ENCODE data around the gene WNT10A. TPM values are rescaled to one million over a fixed set of nuclear protein-coding genes. Genes with fewer than 3 reads are reported as not detected.

WNT10A gene
- total and polyA plus RNA-seq, 10 of the 15 experiments (the other 5 are each of a cell fraction or from before 2014, with no cell fraction given): 0.61 to 45.0 (median 6.9) TPM

GRCh38 chr2:218885981-218886947, 5.6 kb downstream of the WNT10A start (continued):
- no peak for TF ChIP-seq ESRRA (IDR thresholded peaks at IDR 0.05; ENCODE audit: low read length)
- TF ChIP-seq SIN3A (IDR thresholded peaks at IDR 0.05; ENCODE audit: low read depth, low read length): 0 out of 2 replicates have a peak, but pooled peaks have one; percentile 60
- peak; percentile 90 for TF ChIP-seq HDGF (IDR thresholded peaks at IDR 0.05)
- peak; percentile 84 to 90; a peak in 3 of 4 replicates for TF ChIP-seq EP300 (IDR thresholded peaks at IDR 0.05; ENCODE audit: borderline replicate concordance in 1 of 2, control insufficient read depth in 1 of 2, low read depth in 2 of 2, low read length in 2 of 2)
- peak; percentile 31; the same call in 1 of the 2 replicates for TF ChIP-seq ZNF24 (IDR thresholded peaks at IDR 0.05)
- TF ChIP-seq MAX (IDR thresholded peaks at IDR 0.05; ENCODE audit: low read depth, low read length): peak; percentile 85
- peak; percentile 5 for TF ChIP-seq USF1 (IDR thresholded peaks at IDR 0.05; ENCODE audit: borderline replicate concordance, extremely low read length, insufficient read depth, low read depth, low read length)
- TF ChIP-seq LARP7 (IDR thresholded peaks at IDR 0.05): peak; percentile 24; the same call in 1 of the 2 replicates
- TF ChIP-seq WRNIP1 (IDR thresholded peaks at IDR 0.05; ENCODE audit: borderline replicate concordance, low read depth, low read length): 0 out of 2 replicates have a peak, but pooled peaks have one; percentile 71
- peak; percentile 41; the same call in 1 of the 2 replicates for TF ChIP-seq MYB (IDR thresholded peaks at IDR 0.05; ENCODE audit: borderline replicate concordance, low read depth, low read length)
- peak; percentile 76; the same call in 1 of the 2 replicates for TF ChIP-seq PAX5 (IDR thresholded peaks at IDR 0.05; ENCODE audit: borderline replicate concordance, low read depth, low read length)
- TF ChIP-seq BHLHE40 (IDR thresholded peaks at IDR 0.05; ENCODE audit: borderline replicate concordance in 1 of 2, low read depth in 2 of 2, low read length in 1 of 2): peak; percentile 99
- peak; percentile 28; the same call in 1 of the 2 replicates for TF ChIP-seq DPF2 (IDR thresholded peaks at IDR 0.05)
- TF ChIP-seq POLR2A (IDR thresholded peaks at IDR 0.05; ENCODE audit: low read depth, low read length): peak; percentile 55
- TF ChIP-seq USF2 (IDR thresholded peaks at IDR 0.05; ENCODE audit: borderline replicate concordance, low read depth, low read length): peak; percentile 4; the same call in 1 of the 2 replicates
- 0 out of 2 replicates have a peak, but pooled peaks have one; percentile 71 for TF ChIP-seq STAT3 (IDR thresholded peaks at IDR 0.05; ENCODE audit: low read depth, low read length)
- TF ChIP-seq TARDBP (IDR thresholded peaks at IDR 0.05; ENCODE audit: borderline replicate concordance): 0 out of 2 replicates have a peak, but pooled peaks have one; percentile 4
- TF ChIP-seq PKNOX1 (IDR thresholded peaks at IDR 0.05): peak; percentile 20; the same call in 1 of the 2 replicates
- TF ChIP-seq TCF3 (IDR thresholded peaks at IDR 0.05; ENCODE audit: borderline replicate concordance, insufficient read depth, low read depth, low read length): peak; percentile 87
- peak; percentile 92 for TF ChIP-seq MXI1 (IDR thresholded peaks at IDR 0.05; ENCODE audit: low read depth, low read length)
- no peak for TF ChIP-seq KLF5 (IDR thresholded peaks at IDR 0.05; ENCODE audit: partially characterized antibody)
- TF ChIP-seq SKIL (IDR thresholded peaks at IDR 0.05; ENCODE audit: low read depth, poor library complexity, severe bottlenecking): peak; percentile 77

Data from GM12878 (cell line).